ENCODE results near the gene SPINT1.
A peak's percentile ranks its signal among the peaks of the same experiment; 100 is the strongest.

SPINT1 gene

GRCh38 chr15:40894681-40895448, 51.0 kb downstream of the SPINT1 start:
- DNase-seq = peak; percentile 83

DNA sequence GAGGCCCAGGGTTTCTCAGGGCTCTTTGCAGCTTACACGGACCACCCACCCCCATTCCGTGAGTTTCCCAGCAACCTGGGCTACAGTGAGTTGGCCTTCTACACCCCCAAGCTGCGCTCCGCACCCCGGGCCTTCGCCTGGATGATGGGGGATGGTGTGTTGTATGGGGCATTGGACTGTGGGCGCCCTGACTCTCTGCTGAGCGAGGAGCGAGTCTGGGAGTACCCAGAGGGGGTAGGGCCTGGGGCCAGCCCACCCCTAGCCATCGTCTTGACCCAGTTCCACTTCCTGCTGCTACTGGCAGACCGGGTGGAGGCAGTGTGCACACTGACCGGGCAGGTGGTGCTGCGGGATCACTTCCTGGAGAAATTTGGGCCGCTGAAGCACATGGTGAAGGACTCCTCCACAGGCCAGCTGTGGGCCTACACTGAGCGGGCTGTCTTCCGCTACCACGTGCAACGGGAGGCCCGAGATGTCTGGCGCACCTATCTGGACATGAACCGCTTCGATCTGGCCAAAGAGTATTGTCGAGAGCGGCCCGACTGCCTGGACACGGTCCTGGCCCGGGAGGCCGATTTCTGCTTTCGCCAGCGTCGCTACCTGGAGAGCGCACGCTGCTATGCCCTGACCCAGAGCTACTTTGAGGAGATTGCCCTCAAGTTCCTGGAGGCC, 55.8 kb downstream of the SPINT1 start:
- DNase-seq = no peak

DNA sequence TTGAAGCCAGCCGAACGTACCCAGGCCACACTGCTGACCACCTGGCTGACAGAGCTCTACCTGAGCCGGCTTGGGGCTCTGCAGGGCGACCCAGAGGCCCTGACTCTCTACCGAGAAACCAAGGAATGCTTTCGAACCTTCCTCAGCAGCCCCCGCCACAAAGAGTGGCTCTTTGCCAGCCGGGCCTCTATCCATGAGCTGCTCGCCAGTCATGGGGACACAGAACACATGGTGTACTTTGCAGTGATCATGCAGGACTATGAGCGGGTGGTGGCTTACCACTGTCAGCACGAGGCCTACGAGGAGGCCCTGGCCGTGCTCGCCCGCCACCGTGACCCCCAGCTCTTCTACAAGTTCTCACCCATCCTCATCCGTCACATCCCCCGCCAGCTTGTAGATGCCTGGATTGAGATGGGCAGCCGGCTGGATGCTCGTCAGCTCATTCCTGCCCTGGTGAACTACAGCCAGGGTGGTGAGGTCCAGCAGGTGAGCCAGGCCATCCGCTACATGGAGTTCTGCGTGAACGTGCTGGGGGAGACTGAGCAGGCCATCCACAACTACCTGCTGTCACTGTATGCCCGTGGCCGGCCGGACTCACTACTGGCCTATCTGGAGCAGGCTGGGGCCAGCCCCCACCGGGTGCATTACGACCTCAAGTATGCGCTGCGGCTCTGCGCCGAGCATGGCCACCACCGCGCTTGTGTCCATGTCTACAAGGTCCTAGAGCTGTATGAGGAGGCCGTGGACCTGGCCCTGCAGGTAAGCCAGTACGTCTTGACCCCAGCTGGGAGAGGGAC, 56.6 kb downstream of the SPINT1 start:
- DNase-seq = no peak

DNA sequence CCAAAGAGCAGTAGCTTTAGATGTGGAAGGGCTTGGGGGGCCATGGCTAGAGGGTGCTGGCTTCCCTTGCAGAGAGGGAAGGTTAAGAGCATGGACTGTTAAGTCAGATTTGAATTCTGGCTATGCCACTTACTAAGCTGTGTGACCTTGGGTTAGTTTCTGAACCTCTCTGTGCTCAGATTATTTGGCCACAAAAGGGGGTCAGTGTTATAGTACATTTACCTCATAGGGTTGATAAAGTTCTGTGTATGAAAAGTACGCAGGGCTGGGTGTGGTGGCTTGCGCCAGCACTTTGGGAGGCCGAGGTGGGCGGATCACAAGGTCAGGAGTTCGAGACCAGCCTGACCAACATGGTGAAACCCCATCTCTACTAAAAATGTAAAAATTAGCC, 57.2 kb downstream of the SPINT1 start:
- DNase-seq = no peak

DNA sequence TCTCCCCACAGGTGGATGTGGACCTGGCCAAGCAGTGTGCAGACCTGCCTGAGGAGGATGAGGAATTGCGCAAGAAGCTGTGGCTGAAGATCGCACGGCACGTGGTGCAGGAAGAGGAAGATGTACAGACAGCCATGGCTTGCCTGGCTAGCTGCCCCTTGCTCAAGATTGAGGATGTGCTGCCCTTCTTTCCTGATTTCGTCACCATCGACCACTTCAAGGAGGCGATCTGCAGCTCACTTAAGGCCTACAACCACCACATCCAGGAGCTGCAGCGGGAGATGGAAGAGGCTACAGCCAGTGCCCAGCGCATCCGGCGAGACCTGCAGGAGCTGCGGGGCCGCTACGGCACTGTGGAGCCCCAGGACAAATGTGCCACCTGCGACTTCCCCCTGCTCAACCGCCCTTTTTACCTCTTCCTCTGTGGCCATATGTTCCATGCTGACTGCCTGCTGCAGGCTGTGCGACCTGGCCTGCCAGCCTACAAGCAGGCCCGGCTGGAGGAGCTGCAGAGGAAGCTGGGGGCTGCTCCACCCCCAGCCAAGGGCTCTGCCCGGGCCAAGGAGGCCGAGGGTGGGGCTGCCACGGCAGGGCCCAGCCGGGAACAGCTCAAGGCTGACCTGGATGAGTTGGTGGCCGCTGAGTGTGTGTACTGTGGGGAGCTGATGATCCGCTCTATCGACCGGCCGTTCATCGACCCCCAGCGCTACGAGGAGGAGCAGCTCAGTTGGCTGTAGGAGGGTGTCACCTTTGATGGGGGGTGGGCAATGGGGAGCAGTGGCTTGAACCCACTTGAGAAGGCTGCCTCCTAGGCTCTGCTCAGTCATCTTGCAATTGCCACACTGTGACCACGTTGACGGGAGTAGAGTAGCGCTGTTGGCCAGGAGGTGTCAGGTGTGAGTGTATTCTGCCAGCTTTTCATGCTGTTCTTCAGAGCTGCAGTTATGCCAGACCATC, 59.0 kb downstream of the SPINT1 start:
- DNase-seq = no peak

DNA sequence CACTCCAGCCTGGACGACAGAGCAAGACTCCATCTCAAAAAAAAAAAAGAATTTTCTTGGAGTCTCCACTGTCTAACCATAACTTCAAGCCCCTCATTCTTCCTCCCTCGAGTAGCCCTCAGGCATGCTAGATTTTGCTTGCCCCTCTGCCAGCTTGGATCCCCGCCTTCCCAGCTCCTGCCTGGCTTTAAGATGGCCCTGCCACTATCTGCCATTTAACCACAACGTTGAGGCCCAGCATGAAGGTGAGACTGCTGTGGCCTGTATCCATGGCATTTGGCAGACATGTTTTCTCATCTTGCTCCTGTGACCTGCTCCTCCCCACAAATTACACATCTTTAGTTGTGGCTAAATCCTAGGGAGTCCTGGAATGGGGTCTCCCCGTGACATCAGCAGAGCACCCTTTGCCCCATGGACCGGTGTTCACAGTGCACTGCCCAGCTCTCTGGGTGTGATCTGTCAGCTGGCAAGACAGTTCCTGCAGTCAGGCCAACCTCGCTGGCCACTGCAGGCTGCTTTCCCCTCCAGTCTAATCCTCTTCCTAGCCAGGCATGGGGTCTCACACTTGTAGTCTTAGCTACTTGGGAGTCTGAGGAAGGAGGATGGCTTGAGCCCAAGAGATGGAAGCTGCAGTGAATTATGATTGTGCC, 60.8 kb downstream of the SPINT1 start:
- DNase-seq = no peak

DNA sequence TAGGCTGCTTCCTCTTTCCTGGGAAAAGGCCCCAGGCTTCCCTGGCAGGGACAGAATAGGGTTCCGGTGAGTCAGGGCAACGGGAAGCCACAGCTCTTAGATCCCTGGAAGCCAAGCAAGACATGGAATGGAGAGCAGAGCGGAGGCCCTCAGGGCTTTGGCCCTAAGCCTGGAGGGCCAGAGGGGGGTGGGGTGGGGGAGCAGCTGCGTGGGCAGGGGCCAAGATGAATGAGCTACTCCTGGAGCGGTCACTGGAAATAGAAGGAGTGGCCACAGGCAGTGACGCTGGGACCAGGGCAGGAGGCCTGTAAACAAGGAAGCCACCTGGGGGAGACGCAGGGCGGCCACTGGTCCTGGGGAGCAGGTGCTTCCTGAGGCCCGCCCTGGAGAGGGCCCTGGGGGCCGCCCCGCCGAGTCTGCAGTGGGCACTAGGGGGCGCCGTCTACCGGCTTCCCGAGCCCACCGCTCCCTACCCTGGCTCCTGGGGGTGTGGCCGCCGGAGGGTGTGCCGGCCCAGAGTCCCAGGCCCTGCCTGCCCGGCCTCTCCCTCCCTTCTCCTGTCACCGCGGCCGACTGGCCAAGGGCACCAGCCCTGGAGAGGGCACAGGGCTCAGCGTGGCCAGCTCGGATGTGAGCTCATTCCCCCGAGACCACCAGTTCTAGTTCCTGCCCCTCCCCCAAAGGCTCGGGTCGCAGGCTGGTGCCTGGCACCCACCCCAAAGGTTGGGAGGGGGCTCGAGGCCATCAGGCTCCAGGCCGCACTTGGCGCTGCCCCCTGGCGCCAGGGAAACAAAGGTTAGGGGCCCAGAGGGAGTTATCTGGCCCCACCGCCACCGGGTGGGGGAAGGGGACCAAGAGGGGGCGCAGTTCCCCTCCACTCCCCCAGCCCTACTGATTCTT, 62.5 kb downstream of the SPINT1 start:
- DNase-seq = peak; percentile 96

GRCh38 chr15:40906991-40907802, 63.3 kb downstream of the SPINT1 start:
- DNase-seq = no peak

All from HCEC 1CT (cell line).